GM10248 (cell line): ENCODE measurements around the gene CLEC2B.

Experiments
- CTCF ChIA-PET: fragments of 300-600 bp; sonication (Branson Sonifier 250); formaldehyde crosslinking; extraction: SDS; loops from one replicate; lab custom pipeline; 2021; ENCODE audit warnings: antibody characterized with exemption; lab: Yijun Ruan, JAX
- POLR2A ChIA-PET: fragments of 350-650 bp; sonication (Branson Sonifier 250); formaldehyde crosslinking; extraction: SDS; loops from one replicate; lab custom pipeline; 2020; ENCODE audit warnings: antibody characterized with exemption; lab: Yijun Ruan, JAX
- DNase-seq: peaks from one replicate; pipeline ENCODE4 v3.0.0; 2012; ENCODE audit errors: extremely low spot score
- CTCF ChIP-seq: IDR thresholded peaks from 2 replicates; pipeline ENCODE4 v1.5.1; 2012; ENCODE audit warnings: mild to moderate bottlenecking, low read depth; ENCODE audit errors: extremely low read depth, missing control alignments, control extremely low read depth

The CLEC2B gene

DNA sequence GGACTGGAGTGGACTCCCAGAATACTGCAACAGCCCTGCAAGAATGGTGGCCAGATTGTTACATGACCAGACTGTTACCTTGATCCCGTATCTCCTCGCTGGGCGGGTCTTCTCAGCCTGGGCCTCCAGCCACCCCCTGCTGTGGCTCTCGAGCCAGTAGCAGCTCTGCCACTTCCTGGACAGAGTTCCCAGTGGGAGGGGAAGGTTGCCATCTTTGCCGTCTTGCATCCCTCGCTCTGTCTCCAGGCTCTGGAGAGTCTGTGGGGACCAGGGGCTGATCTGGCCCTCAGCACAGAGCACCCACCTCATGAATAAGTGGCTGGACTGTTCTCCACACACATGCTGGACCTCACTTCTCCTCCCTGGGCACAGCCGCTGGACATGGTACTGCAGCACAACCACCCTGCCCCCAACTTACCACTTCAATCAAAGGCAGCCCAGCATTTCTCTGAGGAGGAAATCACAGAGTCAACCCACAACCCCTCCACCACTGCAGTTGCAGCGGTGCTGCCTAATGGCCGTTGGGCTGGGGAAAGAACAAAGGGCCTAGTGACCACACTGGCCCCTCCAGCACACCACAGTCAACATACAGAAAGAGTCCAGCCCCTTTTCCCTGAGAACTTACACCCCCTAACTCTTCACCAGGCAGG lies 48.7 kb downstream of the CLEC2B start:
- no peak for TF ChIP-seq CTCF
- POLR2A ChIA-PET = no interaction called here
- DNase-seq = no peak
- CTCF ChIA-PET = interaction anchor here (1.3 to 1.6 kb wide), 2 partner anchors 10 to 73 kb away, joined by 3 read pairs; no protein-coding TSS in a partner anchor

- ChIA-PET CTCF (interaction anchor here (0.6 to 3.9 kb wide), 45 partner anchors 8 to 668 kb away, joined by 3 to 36 read pairs (median 4); partner anchors contain the start of genes CLEC2A, CLEC2B, KLRF1 and OLR1), POLR2A (no interaction called here)
- peak; percentile 98 for TF ChIP-seq CTCF
- peak; percentile 92 for DNase-seq
Measured at GRCh38 chr12:9813821-9814798, 55.0 kb downstream of the CLEC2B start.

GRCh38 chr12:9811621-9812020 lies 57.5 kb downstream of the CLEC2B start:
- CTCF ChIA-PET = interaction anchor here (0.9 to 1.1 kb wide), 3 partner anchors 12 to 342 kb away, joined by 3 to 5 read pairs (median 3); no protein-coding TSS in a partner anchor
- no peak for TF ChIP-seq CTCF
- POLR2A ChIA-PET = no interaction called here
- no peak for DNase-seq

DNA sequence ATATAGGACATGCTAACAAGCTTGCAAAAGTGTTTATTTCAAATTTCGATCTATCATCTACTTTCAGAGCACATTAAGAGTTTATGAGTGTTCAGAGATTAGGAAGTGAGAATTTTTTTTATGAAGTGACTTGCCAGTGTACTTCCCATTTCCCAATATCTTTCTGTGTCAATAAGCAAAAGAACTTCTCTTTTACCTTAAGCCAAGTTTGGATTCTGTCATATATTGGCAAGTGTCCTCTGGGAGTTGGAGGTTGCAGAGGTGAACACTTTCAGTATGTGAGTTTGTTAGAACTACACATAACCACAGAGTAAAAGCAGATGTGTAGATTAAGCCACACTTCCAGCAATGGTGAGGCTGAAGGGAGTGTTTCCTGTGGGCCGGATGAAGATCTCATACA lies 58.5 kb downstream of the CLEC2B start:
- TF ChIP-seq CTCF = no peak
- ChIA-PET CTCF (interaction anchor here (0.9 to 4.1 kb wide), 5 partner anchors 9 to 342 kb away, joined by 3 to 28 read pairs (median 3); no protein-coding TSS in a partner anchor), POLR2A (no interaction called here)
- DNase-seq = no peak

GRCh38 chr12:9809866-9810265 lies 59.3 kb downstream of the CLEC2B start:
- no peak for TF ChIP-seq CTCF
- no peak for DNase-seq
- POLR2A ChIA-PET = no interaction called here
- CTCF ChIA-PET = interaction anchor here (1.1 to 4.1 kb wide), 5 partner anchors 10 to 343 kb away, joined by 3 to 28 read pairs (median 3); no protein-coding TSS in a partner anchor

- POLR2A ChIA-PET = no interaction called here
- CTCF ChIA-PET = interaction anchor here (1.2 to 4.1 kb wide), 3 partner anchors 60 to 66 kb away, joined by 3 to 28 read pairs (median 7); no protein-coding TSS in a partner anchor
- DNase-seq = no peak
- TF ChIP-seq CTCF = no peak
Measured at GRCh38 chr12:9809338-9809737, 59.8 kb downstream of the CLEC2B start.
